HepG2 (cell line): Measurements from ENCODE around the gene ACSS2. TPM values are rescaled to one million over a fixed set of nuclear protein-coding genes. Genes with fewer than 3 reads are reported as not detected.

Experiments
- BRF2 ChIP-seq: sonication (generic); formaldehyde crosslinking; IDR thresholded peaks from 2 replicates; pipeline ENCODE4 v1.8.1; 2022; ENCODE audit warnings: mild to moderate bottlenecking, missing genetic modification reagents
- KLF11 ChIP-seq: IDR thresholded peaks from 2 replicates; pipeline ENCODE4 v1.6.1; 2016; ENCODE audit warnings: missing compliant biosample characterization
- PRDM10 ChIP-seq: sonication (generic); formaldehyde crosslinking; IDR thresholded peaks from 2 replicates; pipeline ENCODE4 v1.4.0; 2020; ENCODE audit warnings: low read depth, missing genetic modification reagents
- RORA ChIP-seq: sonication (generic); formaldehyde crosslinking; IDR thresholded peaks from 2 replicates; pipeline ENCODE4 v1.5.0; 2020; ENCODE audit warnings: mild to moderate bottlenecking, missing genetic modification reagents, moderate library complexity
- TEAD2 ChIP-seq: sonication (generic); formaldehyde crosslinking; IDR thresholded peaks from 2 replicates; pipeline ENCODE4 v1.9.0; 2021; ENCODE audit warnings: missing genetic modification reagents
- ZNF331 ChIP-seq: sonication (generic); formaldehyde crosslinking; IDR thresholded peaks from 2 replicates; pipeline ENCODE4 v1.4.0; 2020; ENCODE audit warnings: missing genetic modification reagents
- ZNF710 ChIP-seq: sonication (generic); formaldehyde crosslinking; IDR thresholded peaks from 2 replicates; pipeline ENCODE4 v1.5.0; 2020; ENCODE audit warnings: mild to moderate bottlenecking, missing genetic modification reagents, borderline replicate concordance
- polyA plus RNA-seq, 8 experiments: library from polyadenylated mRNA; depleted of rRNA in 3 of 8; stranded (reverse) in 7 of 8; unstranded in 1 of 8; fragments of >200 nt; fragmentation: Illumina TruSeq in 4 of 8; extraction: Trizol in 4 of 8; gene quantifications; 2 replicates each; pipeline versions ENCODE4 v1.2.1 to v1.2.3, GENCODE V29; 2011 to 2016; ENCODE audit warnings: low read depth in 4 of 8, missing spikeins in 1 of 8, mixed read lengths in 1 of 8; ENCODE audit not compliant: insufficient read depth in 1 of 8
- total RNA-seq, 5 experiments: library from RNA; depleted of rRNA; stranded (reverse); fragments of >200 nt; fragmentation: Illumina TruSeq; extraction: Trizol; gene quantifications; 2 replicates each; pipeline ENCODE4 v1.2.3, GENCODE V29; 2016; ENCODE audit warnings: low read depth in 1 of 5
- TF ChIP-seq, protein P1 (sequence below): sonication (generic); formaldehyde crosslinking; IDR thresholded peaks from 2 replicates; pipeline ENCODE4 v1.5.1; 2020; ENCODE audit warnings: missing genetic modification reagents, mild to moderate bottlenecking, borderline replicate concordance
- TF ChIP-seq, protein P2 (sequence below): IDR thresholded peaks from 2 replicates; pipeline ENCODE4 v1.6.1; 2016; ENCODE audit warnings: low read depth, missing genetic modification reagents, missing compliant biosample characterization

Gene ACSS2
- total and polyA plus RNA-seq, 2 of the 13 experiments (the other 11 are each of a cell fraction or from before 2014, with no cell fraction given), result 72.8 to 89.7 TPM

- TF ChIP-seq, protein P1, sequence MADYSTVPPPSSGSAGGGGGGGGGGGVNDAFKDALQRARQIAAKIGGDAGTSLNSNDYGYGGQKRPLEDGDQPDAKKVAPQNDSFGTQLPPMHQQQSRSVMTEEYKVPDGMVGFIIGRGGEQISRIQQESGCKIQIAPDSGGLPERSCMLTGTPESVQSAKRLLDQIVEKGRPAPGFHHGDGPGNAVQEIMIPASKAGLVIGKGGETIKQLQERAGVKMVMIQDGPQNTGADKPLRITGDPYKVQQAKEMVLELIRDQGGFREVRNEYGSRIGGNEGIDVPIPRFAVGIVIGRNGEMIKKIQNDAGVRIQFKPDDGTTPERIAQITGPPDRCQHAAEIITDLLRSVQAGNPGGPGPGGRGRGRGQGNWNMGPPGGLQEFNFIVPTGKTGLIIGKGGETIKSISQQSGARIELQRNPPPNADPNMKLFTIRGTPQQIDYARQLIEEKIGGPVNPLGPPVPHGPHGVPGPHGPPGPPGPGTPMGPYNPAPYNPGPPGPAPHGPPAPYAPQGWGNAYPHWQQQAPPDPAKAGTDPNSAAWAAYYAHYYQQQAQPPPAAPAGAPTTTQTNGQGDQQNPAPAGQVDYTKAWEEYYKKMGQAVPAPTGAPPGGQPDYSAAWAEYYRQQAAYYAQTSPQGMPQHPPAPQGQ (CRISPR knock-in tag), result no peak
- TF ChIP-seq, protein P2, sequence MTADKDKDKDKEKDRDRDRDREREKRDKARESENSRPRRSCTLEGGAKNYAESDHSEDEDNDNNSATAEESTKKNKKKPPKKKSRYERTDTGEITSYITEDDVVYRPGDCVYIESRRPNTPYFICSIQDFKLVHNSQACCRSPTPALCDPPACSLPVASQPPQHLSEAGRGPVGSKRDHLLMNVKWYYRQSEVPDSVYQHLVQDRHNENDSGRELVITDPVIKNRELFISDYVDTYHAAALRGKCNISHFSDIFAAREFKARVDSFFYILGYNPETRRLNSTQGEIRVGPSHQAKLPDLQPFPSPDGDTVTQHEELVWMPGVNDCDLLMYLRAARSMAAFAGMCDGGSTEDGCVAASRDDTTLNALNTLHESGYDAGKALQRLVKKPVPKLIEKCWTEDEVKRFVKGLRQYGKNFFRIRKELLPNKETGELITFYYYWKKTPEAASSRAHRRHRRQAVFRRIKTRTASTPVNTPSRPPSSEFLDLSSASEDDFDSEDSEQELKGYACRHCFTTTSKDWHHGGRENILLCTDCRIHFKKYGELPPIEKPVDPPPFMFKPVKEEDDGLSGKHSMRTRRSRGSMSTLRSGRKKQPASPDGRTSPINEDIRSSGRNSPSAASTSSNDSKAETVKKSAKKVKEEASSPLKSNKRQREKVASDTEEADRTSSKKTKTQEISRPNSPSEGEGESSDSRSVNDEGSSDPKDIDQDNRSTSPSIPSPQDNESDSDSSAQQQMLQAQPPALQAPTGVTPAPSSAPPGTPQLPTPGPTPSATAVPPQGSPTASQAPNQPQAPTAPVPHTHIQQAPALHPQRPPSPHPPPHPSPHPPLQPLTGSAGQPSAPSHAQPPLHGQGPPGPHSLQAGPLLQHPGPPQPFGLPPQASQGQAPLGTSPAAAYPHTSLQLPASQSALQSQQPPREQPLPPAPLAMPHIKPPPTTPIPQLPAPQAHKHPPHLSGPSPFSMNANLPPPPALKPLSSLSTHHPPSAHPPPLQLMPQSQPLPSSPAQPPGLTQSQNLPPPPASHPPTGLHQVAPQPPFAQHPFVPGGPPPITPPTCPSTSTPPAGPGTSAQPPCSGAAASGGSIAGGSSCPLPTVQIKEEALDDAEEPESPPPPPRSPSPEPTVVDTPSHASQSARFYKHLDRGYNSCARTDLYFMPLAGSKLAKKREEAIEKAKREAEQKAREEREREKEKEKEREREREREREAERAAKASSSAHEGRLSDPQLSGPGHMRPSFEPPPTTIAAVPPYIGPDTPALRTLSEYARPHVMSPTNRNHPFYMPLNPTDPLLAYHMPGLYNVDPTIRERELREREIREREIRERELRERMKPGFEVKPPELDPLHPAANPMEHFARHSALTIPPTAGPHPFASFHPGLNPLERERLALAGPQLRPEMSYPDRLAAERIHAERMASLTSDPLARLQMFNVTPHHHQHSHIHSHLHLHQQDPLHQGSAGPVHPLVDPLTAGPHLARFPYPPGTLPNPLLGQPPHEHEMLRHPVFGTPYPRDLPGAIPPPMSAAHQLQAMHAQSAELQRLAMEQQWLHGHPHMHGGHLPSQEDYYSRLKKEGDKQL (CRISPR knock-in tag), result no peak
- TF ChIP-seq KLF11 (CRISPR knock-in tag) (no peak), RORA (no peak), ZNF710 (CRISPR knock-in tag) (no peak; the same call in 1 of the 2 replicates), ZNF331 (CRISPR knock-in tag) (peak; percentile 44; the same call in 1 of the 2 replicates), TEAD2 (CRISPR knock-in tag) (no peak), BRF2 (CRISPR knock-in tag) (peak; percentile 55; the same call in 1 of the 2 replicates), PRDM10 (CRISPR knock-in tag) (no peak)
Measured at GRCh38 chr20:34876406-34877282, at the start of gene ACSS2 (continued).
